MV-4-11 (cell line): ENCODE results near the gene CPSF4.
A peak's percentile ranks its signal among the peaks of the same experiment; 100 is the strongest.

Experiments used
- DNase-seq: peaks from one replicate; lab custom pipeline; 2025; lab: John Stamatoyannopoulos, UW

CPSF4 gene

GRCh38 chr7:99490878-99491277, 52.1 kb downstream of the CPSF4 start:
- no peak for DNase-seq

GRCh38 chr7:99493823-99494222, 55.1 kb downstream of the CPSF4 start:
- no peak for DNase-seq

GRCh38 chr7:99497766-99498545, 59.2 kb downstream of the CPSF4 start:
- DNase-seq, result peak; percentile 53

GRCh38 chr7:99498546-99498944, 59.8 kb downstream of the CPSF4 start:
- DNase-seq, result peak; percentile 31

GRCh38 chr7:99499371-99499720, 60.6 kb downstream of the CPSF4 start:
- DNase-seq, result peak; percentile 39

GRCh38 chr7:99499721-99500636, 61.2 kb downstream of the CPSF4 start, which contains the start of gene ZNF394:
Gene ZNF394, minus strand, starts transcription at chr7:99500281. Its CDS starts 188 bp downstream, at chr7:99500093.
- peak; percentile 89 for DNase-seq

- DNase-seq, result no peak
Measured at GRCh38 chr7:99500637-99501009, 61.9 kb downstream of the CPSF4 start.

GRCh38 chr7:99501236-99501635, 62.5 kb downstream of the CPSF4 start:
- peak; percentile 22 for DNase-seq

GRCh38 chr7:99504281-99504602, 65.5 kb downstream of the CPSF4 start:
- DNase-seq, result no peak

GRCh38 chr7:99504603-99505323, 66.0 kb downstream of the CPSF4 start, which contains the start of gene ZKSCAN5:
Gene ZKSCAN5, plus strand, starts transcription at chr7:99504662. Its CDS starts 1,383 bp downstream, at chr7:99506045.
- DNase-seq, result peak; percentile 92

GRCh38 chr7:99505324-99505662, 66.5 kb downstream of the CPSF4 start:
- no peak for DNase-seq
